Nephron progenitor cell (in vitro differentiated cells): ENCODE results near the gene FNIP2.

Experiments used
- DNase-seq: peaks from one replicate; pipeline ENCODE4 v3.0.0; 2021
- H3K27ac Mint-ChIP-seq: 2 replicates; pipeline ENCODE4 v1.8.0; 2021; ENCODE audit warnings: mild to moderate bottlenecking, moderate library complexity, mixed read lengths
- H3K27me3 Mint-ChIP-seq: 2 replicates; pipeline ENCODE4 v1.8.0; 2021; ENCODE audit warnings: mild to moderate bottlenecking, low read depth, mixed read lengths; ENCODE audit not compliant: poor library complexity
- H3K36me3 Mint-ChIP-seq: 2 replicates; pipeline ENCODE4 v1.8.0; 2021; ENCODE audit warnings: low read depth, mixed read lengths
- H3K4me1 Mint-ChIP-seq: 2 replicates; pipeline ENCODE4 v1.8.0; 2021; ENCODE audit warnings: mixed read lengths
- H3K4me3 Mint-ChIP-seq: 2 replicates; pipeline ENCODE4 v1.8.0; 2021; ENCODE audit warnings: mild to moderate bottlenecking, moderate library complexity, mixed read lengths
- H3K9me3 Mint-ChIP-seq: 2 replicates; pipeline ENCODE4 v1.8.0; 2021; ENCODE audit warnings: mild to moderate bottlenecking, moderate library complexity, mixed read lengths
- TF ChIP-seq, protein P1 (sequence below): fragments of 200-600 bp; sonication (generic); IDR thresholded peaks from 2 replicates; pipeline ENCODE4 v1.5.0; 2021; ENCODE audit warnings: antibody characterized with exemption

Gene FNIP2

DNA sequence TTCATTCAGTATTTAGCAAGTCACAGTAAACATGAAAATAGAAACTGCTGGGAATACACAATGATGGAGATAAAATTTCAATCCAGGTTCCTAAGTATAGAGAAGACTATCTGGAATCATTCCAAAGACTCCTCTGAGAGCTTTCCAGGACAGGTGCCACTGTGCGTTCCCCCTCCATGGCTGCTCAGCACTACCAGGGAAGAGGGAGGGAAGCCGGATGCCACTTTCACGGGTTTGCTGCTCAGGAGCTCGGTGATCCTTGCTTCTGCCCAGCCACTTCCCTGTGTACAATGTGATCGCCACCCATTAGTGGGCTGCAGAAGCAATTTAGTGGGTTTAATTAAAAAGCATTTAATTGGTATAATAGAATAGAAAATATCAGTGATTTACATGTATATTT lies 94.5 kb downstream of the FNIP2 start:
- Mint-ChIP-seq H3K27me3 (peaks cover 3% of the 10 kb centered on the region), H3K4me3 (no peak overlapping the region), H3K9me3 (no peaks in the 10 kb centered on the region), H3K36me3 (peaks cover 34% of the 10 kb centered on the region), H3K27ac (no peak overlapping the region), H3K4me1 (no peaks in the 10 kb centered on the region)
- no peak for DNase-seq
- TF ChIP-seq, protein P1, sequence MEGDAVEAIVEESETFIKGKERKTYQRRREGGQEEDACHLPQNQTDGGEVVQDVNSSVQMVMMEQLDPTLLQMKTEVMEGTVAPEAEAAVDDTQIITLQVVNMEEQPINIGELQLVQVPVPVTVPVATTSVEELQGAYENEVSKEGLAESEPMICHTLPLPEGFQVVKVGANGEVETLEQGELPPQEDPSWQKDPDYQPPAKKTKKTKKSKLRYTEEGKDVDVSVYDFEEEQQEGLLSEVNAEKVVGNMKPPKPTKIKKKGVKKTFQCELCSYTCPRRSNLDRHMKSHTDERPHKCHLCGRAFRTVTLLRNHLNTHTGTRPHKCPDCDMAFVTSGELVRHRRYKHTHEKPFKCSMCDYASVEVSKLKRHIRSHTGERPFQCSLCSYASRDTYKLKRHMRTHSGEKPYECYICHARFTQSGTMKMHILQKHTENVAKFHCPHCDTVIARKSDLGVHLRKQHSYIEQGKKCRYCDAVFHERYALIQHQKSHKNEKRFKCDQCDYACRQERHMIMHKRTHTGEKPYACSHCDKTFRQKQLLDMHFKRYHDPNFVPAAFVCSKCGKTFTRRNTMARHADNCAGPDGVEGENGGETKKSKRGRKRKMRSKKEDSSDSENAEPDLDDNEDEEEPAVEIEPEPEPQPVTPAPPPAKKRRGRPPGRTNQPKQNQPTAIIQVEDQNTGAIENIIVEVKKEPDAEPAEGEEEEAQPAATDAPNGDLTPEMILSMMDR, result no peak

GRCh38 chr4:158865520-158866177 lies 96.8 kb downstream of the FNIP2 start:
- peaks cover 32% of the 10 kb centered on the region for H3K36me3 Mint-ChIP-seq
- peaks cover 6% of the 10 kb centered on the region for H3K27me3 Mint-ChIP-seq
- H3K4me3 Mint-ChIP-seq, result no peak overlapping the region
- no peak overlapping the region for H3K27ac Mint-ChIP-seq
- no peaks in the 10 kb centered on the region for H3K9me3 Mint-ChIP-seq
- H3K4me1 Mint-ChIP-seq, result peaks cover 13% of the 10 kb centered on the region
- TF ChIP-seq, protein P1, result no peak
- no peak for DNase-seq

DNA sequence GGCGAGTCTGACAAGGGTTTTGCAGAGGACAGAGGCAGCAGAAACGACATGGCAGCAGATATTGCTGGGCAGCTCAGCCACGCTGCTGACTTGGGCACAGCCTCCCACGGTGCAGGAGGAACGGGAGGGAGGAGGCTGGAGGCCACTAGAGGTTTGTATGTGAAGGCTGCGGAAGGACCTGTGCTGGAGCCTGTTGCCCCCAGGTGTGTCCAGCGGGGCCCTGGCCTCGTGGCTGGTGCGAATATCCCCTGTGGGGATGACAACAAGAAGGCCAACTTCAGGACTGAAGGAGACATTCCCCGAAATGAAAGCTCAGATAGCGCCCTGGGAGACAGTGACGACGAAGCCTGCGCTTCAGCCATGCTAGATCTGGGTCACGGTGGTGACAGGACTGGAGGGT lies 100.2 kb downstream of the FNIP2 start:
- H3K27ac Mint-ChIP-seq, result peak overlapping the region; percentile 26
- no peak overlapping the region for H3K4me3 Mint-ChIP-seq
- peaks cover 4% of the 10 kb centered on the region for H3K27me3 Mint-ChIP-seq
- no peaks in the 10 kb centered on the region for H3K9me3 Mint-ChIP-seq
- H3K4me1 Mint-ChIP-seq, result peaks cover 30% of the 10 kb centered on the region
- peaks cover 12% of the 10 kb centered on the region for H3K36me3 Mint-ChIP-seq
- TF ChIP-seq, protein P1, result no peak
- DNase-seq, result no peak

DNA sequence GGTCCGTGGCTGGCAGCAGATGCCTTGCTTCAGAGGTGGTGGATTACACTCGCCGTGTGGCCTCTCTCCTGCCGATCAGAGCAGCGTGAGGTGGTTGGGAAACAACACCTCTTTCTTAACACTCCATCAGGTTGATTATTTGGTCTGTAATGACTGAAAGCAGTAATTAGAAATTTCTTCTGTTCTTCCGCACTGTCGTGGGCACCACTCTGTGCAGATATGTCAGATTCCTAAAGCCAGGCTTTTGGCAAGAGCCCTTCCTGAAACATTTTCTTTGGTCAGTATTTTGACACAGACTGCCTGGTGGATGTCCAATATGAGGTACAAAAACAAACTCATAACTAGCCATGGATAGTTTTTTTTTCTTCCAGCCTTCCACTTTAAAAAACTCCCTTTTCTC lies 100.9 kb downstream of the FNIP2 start:
- Mint-ChIP-seq H3K9me3 (no peaks in the 10 kb centered on the region), H3K27ac (peak overlapping the region; percentile 82), H3K36me3 (peaks cover 12% of the 10 kb centered on the region), H3K4me3 (no peak overlapping the region), H3K4me1 (peaks cover 30% of the 10 kb centered on the region), H3K27me3 (peaks cover 4% of the 10 kb centered on the region)
- TF ChIP-seq, protein P1, result no peak
- no peak for DNase-seq

DNA sequence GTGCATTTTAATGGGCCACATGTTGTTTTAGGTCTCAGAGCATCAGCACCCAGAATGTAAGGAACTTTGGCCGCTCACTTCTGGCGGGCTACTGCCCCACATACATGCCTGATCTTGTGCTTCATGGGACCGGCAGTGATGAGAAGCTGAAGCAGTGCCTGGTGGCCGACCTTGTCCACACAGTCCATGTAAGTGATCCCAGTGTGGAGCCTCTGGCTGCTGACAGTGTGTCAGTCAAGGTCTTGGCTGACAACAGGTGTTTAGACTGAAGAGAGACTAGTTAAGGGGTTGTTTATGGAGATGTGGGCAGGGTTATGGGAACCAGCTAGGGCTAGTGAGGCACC lies 101.4 kb downstream of the FNIP2 start:
- H3K27me3 Mint-ChIP-seq, result peaks cover 4% of the 10 kb centered on the region
- peak overlapping the region; percentile 82 for H3K27ac Mint-ChIP-seq
- H3K4me1 Mint-ChIP-seq, result peaks cover 30% of the 10 kb centered on the region
- TF ChIP-seq, protein P1, result no peak
- H3K36me3 Mint-ChIP-seq, result peaks cover 12% of the 10 kb centered on the region
- DNase-seq, result no peak
- H3K4me3 Mint-ChIP-seq, result no peak overlapping the region
- no peaks in the 10 kb centered on the region for H3K9me3 Mint-ChIP-seq

DNA sequence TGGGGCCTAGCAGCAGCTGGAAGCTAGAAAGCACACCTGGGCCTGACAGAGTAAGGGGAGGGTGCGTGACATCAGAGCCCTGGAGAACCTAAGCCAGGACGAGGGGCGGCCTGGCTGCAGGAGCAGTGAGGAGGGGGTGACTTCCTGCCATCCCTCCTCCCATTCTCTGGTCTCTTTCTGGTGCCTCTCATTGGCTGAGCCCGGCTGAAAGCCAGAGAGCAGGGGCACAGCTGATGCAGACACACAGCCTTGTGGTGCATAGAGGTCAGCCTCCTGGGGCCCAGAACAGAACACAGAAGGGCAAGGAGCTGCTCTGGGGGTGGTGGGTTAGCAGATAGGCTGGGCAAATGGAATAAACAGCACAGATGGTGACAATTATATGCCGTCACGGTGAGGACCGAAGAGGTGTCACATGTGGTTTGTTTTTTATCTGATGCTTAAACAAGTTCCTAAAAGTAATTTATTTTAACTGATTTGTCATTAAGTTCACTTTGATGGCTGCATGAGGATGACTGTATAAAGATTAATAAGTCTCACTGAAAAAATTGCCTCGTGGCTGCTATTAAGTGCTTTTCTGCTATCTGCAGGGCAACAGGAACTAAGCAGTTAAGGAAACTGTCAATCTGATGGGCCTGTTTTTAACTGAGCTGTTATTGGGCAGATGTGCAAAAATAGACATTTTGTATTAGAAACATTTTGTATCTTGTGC lies 102.0 kb downstream of the FNIP2 start:
- Mint-ChIP-seq H3K4me1 (peaks cover 30% of the 10 kb centered on the region), H3K36me3 (peaks cover 12% of the 10 kb centered on the region), H3K4me3 (no peak overlapping the region), H3K9me3 (no peaks in the 10 kb centered on the region), H3K27ac (peak overlapping the region; percentile 82), H3K27me3 (peaks cover 4% of the 10 kb centered on the region)
- TF ChIP-seq, protein P1, result no peak
- peak; percentile 30 for DNase-seq
